ENCODE measurements around the gene ELMO2. TPM values are rescaled to one million over a fixed set of nuclear protein-coding genes. Genes with fewer than 3 reads are reported as not detected.

Gene ELMO2
- total and polyA plus RNA-seq, 2 of the 4 experiments (the other 2 are of a cell fraction), result 29.2 to 52.7 TPM

DNA sequence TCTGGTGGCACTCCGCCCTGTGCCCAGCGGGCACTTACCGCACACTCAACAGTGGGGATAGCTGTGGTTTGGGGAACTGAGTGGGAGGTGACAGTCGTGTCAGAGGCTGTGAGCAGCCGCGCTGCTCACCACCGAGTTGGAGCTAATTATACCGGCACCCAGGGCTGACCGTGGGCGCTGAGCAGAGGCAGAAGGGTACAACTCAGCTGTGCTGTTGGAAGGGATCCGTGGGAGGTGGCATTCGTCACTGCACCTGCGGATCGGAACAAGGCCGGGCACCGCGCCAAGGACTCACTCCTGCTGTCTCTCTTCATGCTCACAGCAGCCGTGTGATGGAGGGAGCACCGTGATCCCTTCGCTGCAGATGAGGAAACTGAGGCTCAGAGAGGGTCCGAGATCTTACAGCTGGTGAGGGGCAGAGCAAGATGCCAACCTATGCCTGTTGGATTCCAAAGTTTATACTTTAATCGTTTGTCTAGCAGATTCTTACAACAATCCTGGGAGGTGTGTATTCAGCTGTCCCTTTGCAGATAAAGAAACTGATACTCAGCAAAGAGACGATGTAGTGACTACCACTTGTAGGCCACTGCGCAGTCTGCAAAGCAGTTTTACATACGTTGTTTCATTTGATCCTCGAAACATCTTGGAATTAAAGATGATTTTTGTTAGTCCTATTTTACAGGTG lies 713 bp upstream of the ELMO2 start:
- dilution Hi-C loops (cut with HindIII; ENCODE audit: low sequenced_read_pairs, unreplicated experiment) (no loop called here), intact Hi-C loops (cut with micrococcal nuclease) (loop anchor here (2.0 kb wide), 1 partner anchor 42 kb away; no protein-coding TSS in a partner anchor), in situ Hi-C loops (cut with MboI; ENCODE audit: low sequenced_read_pairs) (no loop called here)
- peak overlapping the region; percentile 6; the same call in 1 of the 2 replicates for H4K5ac ChIP-seq (ENCODE audit: low read depth, low read length)
- peak overlapping the region; percentile 47; the same call in 1 of the 2 replicates for H2AK5ac ChIP-seq (ENCODE audit: low read depth, low read length)
- H2BK120ac ChIP-seq (ENCODE audit: low read depth, low read length), result no peak overlapping the region
- H3K36me3 ChIP-seq (ENCODE audit: control insufficient read depth, insufficient read depth, low read length), result no peaks in the 10 kb centered on the region
- H2BK5ac ChIP-seq (ENCODE audit: low read depth, low read length, poor library complexity, severe bottlenecking), result no peak overlapping the region
- ChIA-PET POLR2A (ENCODE audit: unreplicated experiment) (interaction anchor here (1.4 kb wide), 1 partner anchor 43 kb away, joined by 7 read pairs; no protein-coding TSS in a partner anchor), CTCF (no interaction called here)
- H3K18ac ChIP-seq (ENCODE audit: low read depth, low read length), result no peak overlapping the region
- DNase-seq, result peak; percentile 15
- H3K14ac ChIP-seq (replicated peaks; ENCODE audit: low read depth, low read length), result peak overlapping the region; percentile 49; the same call in 1 of the 2 replicates
- H2BK20ac ChIP-seq (ENCODE audit: low read depth, low read length), result no peak overlapping the region
- H3K9me3 ChIP-seq (ENCODE audit: control insufficient read depth, insufficient read depth, low read length), result no peaks in the 10 kb centered on the region
- no peak overlapping the region; the same call in 2 of the 3 replicates for H2BK15ac ChIP-seq (ENCODE audit: low read depth, low read length)
- H4K8ac ChIP-seq (ENCODE audit: low read depth in 2 of 2, low read length in 2 of 2), result peak overlapping the region in 1 of 2 experiments; percentile 7; a peak in 1 of 4 replicates
- 0 out of 2 replicates have a peak overlapping the region, but pooled peaks have one; percentile 3 for H4K91ac ChIP-seq (ENCODE audit: insufficient read depth, low read depth, low read length)
- peak overlapping the region; percentile 10 for H3K27ac ChIP-seq (ENCODE audit: insufficient read depth, low read length)
- WGBS, 2 experiments (ENCODE audit: extremely low coverage in 2 of 2, insufficient read length in 1 of 2), result 0% methylated on average over 6 of the region's 26 CpGs; no CpG with 5 or more reads in 1 of the 2 experiments
- peak overlapping the region; percentile 96 for H2AFZ ChIP-seq (replicated peaks; ENCODE audit: low read length, poor library complexity)
- H3K4me3 ChIP-seq (ENCODE audit: insufficient read depth, low read depth, low read length), result peak overlapping the region; percentile 48
- peaks cover 12% of the 10 kb centered on the region for H3K4me1 ChIP-seq (ENCODE audit: control insufficient read depth, insufficient read depth, low read length)
- no TSS peak for BruUV-seq (replicated peaks)
- H3K56ac ChIP-seq (ENCODE audit: extremely low read depth, insufficient read depth, low read length), result no peak overlapping the region
- TF ChIP-seq MXI1 (IDR thresholded peaks at IDR 0.05; ENCODE audit: borderline replicate concordance, low read depth, low read length) (no peak), BHLHE40 (IDR thresholded peaks at IDR 0.05; ENCODE audit: low read depth, low read length) (no peak), SMC3 (IDR thresholded peaks at IDR 0.05; ENCODE audit: low read depth, low read length) (no peak), FOS (IDR thresholded peaks at IDR 0.05; ENCODE audit: low read depth, low read length) (no peak), MAFK (IDR thresholded peaks at IDR 0.05; ENCODE audit: low read depth, low read length) (no peak), MAZ (IDR thresholded peaks at IDR 0.05; ENCODE audit: borderline replicate concordance, low read depth, low read length) (no peak), CEBPB (IDR thresholded peaks at IDR 0.05; ENCODE audit: low read depth, low read length) (no peak), CHD1 (IDR thresholded peaks at IDR 0.05; ENCODE audit: low read depth, low read length) (no peak), RCOR1 (IDR thresholded peaks at IDR 0.05; ENCODE audit: insufficient replicate concordance, low read length) (no peak), NFE2L2 (IDR thresholded peaks at IDR 0.05; ENCODE audit: low read depth, low read length) (no peak)
- TF ChIP-seq, protein P1, sequence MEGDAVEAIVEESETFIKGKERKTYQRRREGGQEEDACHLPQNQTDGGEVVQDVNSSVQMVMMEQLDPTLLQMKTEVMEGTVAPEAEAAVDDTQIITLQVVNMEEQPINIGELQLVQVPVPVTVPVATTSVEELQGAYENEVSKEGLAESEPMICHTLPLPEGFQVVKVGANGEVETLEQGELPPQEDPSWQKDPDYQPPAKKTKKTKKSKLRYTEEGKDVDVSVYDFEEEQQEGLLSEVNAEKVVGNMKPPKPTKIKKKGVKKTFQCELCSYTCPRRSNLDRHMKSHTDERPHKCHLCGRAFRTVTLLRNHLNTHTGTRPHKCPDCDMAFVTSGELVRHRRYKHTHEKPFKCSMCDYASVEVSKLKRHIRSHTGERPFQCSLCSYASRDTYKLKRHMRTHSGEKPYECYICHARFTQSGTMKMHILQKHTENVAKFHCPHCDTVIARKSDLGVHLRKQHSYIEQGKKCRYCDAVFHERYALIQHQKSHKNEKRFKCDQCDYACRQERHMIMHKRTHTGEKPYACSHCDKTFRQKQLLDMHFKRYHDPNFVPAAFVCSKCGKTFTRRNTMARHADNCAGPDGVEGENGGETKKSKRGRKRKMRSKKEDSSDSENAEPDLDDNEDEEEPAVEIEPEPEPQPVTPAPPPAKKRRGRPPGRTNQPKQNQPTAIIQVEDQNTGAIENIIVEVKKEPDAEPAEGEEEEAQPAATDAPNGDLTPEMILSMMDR (conservative IDR thresholded peaks at IDR 0.05; ENCODE audit: low read depth, low read length), result no peak
- TF ChIP-seq, protein P2, sequence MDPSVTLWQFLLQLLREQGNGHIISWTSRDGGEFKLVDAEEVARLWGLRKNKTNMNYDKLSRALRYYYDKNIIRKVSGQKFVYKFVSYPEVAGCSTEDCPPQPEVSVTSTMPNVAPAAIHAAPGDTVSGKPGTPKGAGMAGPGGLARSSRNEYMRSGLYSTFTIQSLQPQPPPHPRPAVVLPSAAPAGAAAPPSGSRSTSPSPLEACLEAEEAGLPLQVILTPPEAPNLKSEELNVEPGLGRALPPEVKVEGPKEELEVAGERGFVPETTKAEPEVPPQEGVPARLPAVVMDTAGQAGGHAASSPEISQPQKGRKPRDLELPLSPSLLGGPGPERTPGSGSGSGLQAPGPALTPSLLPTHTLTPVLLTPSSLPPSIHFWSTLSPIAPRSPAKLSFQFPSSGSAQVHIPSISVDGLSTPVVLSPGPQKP (IDR thresholded peaks at IDR 0.05; ENCODE audit: borderline replicate concordance, low read depth, low read length), result no peak
- H3K23ac ChIP-seq (ENCODE audit: low read depth, low read length), result no peak overlapping the region
- H3K4ac ChIP-seq (ENCODE audit: low read depth, low read length), result peak overlapping the region; percentile 25; the same call in 1 of the 2 replicates
- peaks cover 10% of the 10 kb centered on the region; the same call in 1 of the 2 replicates for H4K20me1 ChIP-seq (ENCODE audit: insufficient read depth, low read length)
- H3K9ac ChIP-seq (ENCODE audit: low read depth, low read length), result peak overlapping the region; percentile 35
- peak overlapping the region; percentile 50 for H2AK9ac ChIP-seq (replicated peaks; ENCODE audit: low read depth, low read length, poor library complexity)
- peak overlapping the region; percentile 97 for H3K4me2 ChIP-seq (ENCODE audit: low read depth, low read length)
- H3K79me1 ChIP-seq (ENCODE audit: low read depth in 1 of 2, low read length in 2 of 2), result peaks cover 16 to 36% of the 10 kb centered on the region in 2 experiments
- peak; percentile 22 for ATAC-seq (ENCODE audit: low read depth)
- H3K9me1 ChIP-seq (ENCODE audit: insufficient read depth, low read length), result peaks cover 15% of the 10 kb centered on the region
- H3K27me3 ChIP-seq (ENCODE audit: control insufficient read depth, insufficient read depth, low read length), result no peaks in the 10 kb centered on the region; the same call in 1 of the 2 replicates
